Measurements from ENCODE around the gene MFAP5. TPM values are rescaled to one million over a fixed set of nuclear protein-coding genes. Genes with fewer than 3 reads are reported as not detected.

The MFAP5 gene
- polyA plus RNA-seq, 1 donor from 2014 or later: not detected

GRCh38 chr12:8687846-8688601 lies 25.4 kb upstream of the MFAP5 start:
- Histone ChIP-seq H3K36me3 (ENCODE audit: insufficient read depth, low read length) (no peaks in the 10 kb centered on the region), H3K27me3 (ENCODE audit: insufficient read depth, low read depth, low read length) (no peaks in the 10 kb centered on the region), H2AFZ (ENCODE audit: low read depth, low read length) (peak overlapping the region; percentile 71), H3K9ac (ENCODE audit: low read length) (peak overlapping the region; percentile 68), H3K4me2 (ENCODE audit: low read length) (peak overlapping the region; percentile 76), H3K27ac (ENCODE audit: low read length) (peak overlapping the region; percentile 92), H3K9me2 (ENCODE audit: insufficient read depth, low read length) (no peaks in the 10 kb centered on the region), H3K4me3 (ENCODE audit: low read length) (peak overlapping the region; percentile 59), H4K20me1 (ENCODE audit: insufficient read depth) (no peaks in the 10 kb centered on the region), H3F3A (ENCODE audit: insufficient read depth, low read length, poor library complexity, severe bottlenecking) (peaks cover 21% of the 10 kb centered on the region), H3K9me3 (ENCODE audit: low read length) (no peaks in the 10 kb centered on the region), H3K79me2 (replicated peaks; ENCODE audit: insufficient read depth, low read length) (no peaks in the 10 kb centered on the region)
- peak; percentile 83 for TF ChIP-seq TAF1 (IDR thresholded peaks at IDR 0.05; ENCODE audit: low read depth)
- TF ChIP-seq SMC3 (conservative IDR thresholded peaks at IDR 0.05; ENCODE audit: poor library complexity): peak; percentile 32
- TF ChIP-seq MXI1 (conservative IDR thresholded peaks at IDR 0.05; ENCODE audit: poor library complexity, severe bottlenecking): peak; percentile 83
- peak; percentile 57 for TF ChIP-seq EP300 (conservative IDR thresholded peaks at IDR 0.05; ENCODE audit: poor library complexity, severe bottlenecking)
- no peak for TF ChIP-seq EZH2 (IDR thresholded peaks at IDR 0.05; ENCODE audit: borderline replicate concordance, insufficient read depth, low read length, poor library complexity, severe bottlenecking)
- TF ChIP-seq POLR2AphosphoS5 (IDR thresholded peaks at IDR 0.05): peak; percentile 98
- peak; percentile 90 for TF ChIP-seq REST (IDR thresholded peaks at IDR 0.05; ENCODE audit: borderline replicate concordance)
- no peak for TF ChIP-seq CTCF (IDR thresholded peaks at IDR 0.05; ENCODE audit: poor library complexity, severe bottlenecking)
- peak; percentile 36 for TF ChIP-seq RAD21 (conservative IDR thresholded peaks at IDR 0.05)

DNA sequence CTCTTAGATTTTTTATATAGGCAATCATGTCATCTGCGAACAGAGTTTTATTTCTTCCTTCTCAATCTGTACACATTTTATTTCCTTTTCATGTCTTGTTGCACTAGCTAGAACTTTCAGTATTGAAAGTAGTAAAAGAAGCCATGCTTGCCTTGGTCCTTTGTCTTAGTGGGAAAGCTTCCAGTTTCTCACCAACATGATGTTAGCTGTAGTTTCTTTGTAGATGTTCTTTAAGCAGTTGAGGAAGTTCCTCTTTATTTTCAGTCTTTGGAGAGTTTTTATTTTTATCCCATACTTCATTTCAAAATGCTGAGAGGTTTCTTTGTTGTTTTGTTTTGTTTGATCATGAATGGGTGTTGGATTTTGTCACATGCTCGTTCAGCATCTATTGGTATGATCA lies 22.4 kb upstream of the MFAP5 start:
- Histone ChIP-seq H3K9me3 (ENCODE audit: low read length) (no peaks in the 10 kb centered on the region), H3K4me3 (ENCODE audit: low read length) (no peak overlapping the region), H4K20me1 (ENCODE audit: insufficient read depth) (no peaks in the 10 kb centered on the region), H3K9me2 (ENCODE audit: insufficient read depth, low read length) (no peaks in the 10 kb centered on the region), H3F3A (ENCODE audit: insufficient read depth, low read length, poor library complexity, severe bottlenecking) (peaks cover 14% of the 10 kb centered on the region), H3K4me2 (ENCODE audit: low read length) (no peak overlapping the region), H3K27me3 (ENCODE audit: insufficient read depth, low read depth, low read length) (no peaks in the 10 kb centered on the region), H3K9ac (ENCODE audit: low read length) (no peak overlapping the region), H3K27ac (ENCODE audit: low read length) (no peak overlapping the region), H2AFZ (ENCODE audit: low read depth, low read length) (no peak overlapping the region), H3K79me2 (replicated peaks; ENCODE audit: insufficient read depth, low read length) (no peaks in the 10 kb centered on the region), H3K36me3 (ENCODE audit: insufficient read depth, low read length) (no peaks in the 10 kb centered on the region)
- TF ChIP-seq CTCF (IDR thresholded peaks at IDR 0.05; ENCODE audit: poor library complexity, severe bottlenecking) (no peak), REST (IDR thresholded peaks at IDR 0.05; ENCODE audit: borderline replicate concordance) (no peak)

All from neural cell (in vitro differentiated cells).